ENCODE data around the gene NRG3. TPM values are rescaled to one million over a fixed set of nuclear protein-coding genes. Genes with fewer than 3 reads are reported as not detected.
A peak's percentile ranks its signal among the peaks of the same experiment; 100 is the strongest.

The NRG3 gene
- total RNA-seq, 4 donors from 2014 or later, result 0.54 TPM; not detected in 3

DNA sequence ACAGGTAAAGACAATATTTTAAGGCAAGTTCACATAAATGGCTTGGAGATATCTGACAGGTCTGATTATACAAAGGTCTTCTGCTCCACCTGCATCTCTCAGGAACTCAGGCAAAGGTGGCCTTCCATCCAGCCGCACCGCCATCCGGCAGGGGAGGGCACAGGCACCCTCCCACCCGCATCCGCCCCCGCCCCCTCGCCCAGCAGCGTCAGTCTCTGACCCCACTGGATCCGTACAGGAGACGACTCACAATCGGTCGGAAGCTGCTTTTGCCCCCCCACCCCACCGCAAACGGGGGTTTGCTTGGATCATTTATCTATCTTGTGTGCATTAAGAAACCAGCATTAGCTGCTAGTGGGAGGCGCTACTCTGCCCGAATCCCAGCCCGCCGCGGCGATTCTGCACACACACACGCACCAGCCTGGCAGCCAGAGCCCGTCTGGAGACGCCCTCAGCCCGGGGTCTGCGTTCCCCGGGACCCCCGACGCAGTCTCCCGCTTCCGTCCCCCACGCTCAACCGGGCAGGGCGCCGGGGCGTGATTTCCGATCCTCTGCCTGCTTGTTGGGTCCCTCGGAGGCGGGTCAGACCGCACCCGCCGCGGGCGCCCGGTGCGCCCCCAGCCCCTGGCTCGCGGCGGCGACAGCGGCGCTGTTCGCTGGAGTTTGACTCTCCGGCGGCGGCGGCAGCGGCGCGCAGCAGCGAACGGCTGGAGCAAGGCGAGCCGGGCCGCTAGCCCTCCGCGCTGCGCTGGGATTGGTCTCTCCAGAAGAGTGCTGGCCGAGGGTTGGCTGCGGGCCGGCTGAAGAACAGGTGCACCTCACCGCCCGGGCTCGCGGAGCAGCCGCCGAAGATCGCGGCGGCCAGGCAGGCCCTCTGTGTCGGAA, 820 bp upstream of the NRG3 start:
- H3K27me3 ChIP-seq, result peaks cover 90% of the 10 kb centered on the region

DNA sequence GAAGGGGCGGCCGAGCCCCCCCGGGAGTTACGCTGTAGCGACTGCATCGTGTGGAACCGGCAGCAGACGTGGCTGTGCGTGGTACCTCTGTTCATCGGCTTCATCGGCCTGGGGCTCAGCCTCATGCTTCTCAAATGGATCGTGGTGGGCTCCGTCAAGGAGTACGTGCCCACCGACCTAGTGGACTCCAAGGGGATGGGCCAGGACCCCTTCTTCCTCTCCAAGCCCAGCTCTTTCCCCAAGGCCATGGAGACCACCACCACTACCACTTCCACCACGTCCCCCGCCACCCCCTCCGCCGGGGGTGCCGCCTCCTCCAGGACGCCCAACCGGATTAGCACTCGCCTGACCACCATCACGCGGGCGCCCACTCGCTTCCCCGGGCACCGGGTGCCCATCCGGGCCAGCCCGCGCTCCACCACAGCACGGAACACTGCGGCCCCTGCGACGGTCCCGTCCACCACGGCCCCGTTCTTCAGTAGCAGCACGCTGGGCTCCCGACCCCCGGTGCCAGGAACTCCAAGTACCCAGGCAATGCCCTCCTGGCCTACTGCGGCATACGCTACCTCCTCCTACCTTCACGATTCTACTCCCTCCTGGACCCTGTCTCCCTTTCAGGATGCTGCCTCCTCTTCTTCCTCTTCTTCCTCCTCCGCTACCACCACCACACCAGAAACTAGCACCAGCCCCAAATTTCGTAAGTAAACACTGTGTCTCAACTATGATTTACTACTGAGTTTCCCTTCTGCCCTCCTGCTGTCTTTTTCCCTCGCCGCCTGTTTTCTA, 666 bp downstream of the NRG3 start:
- no peak for ATAC-seq
- H3K9me3 ChIP-seq, result no peaks in the 10 kb centered on the region
- no peak overlapping the region for H3K27ac ChIP-seq
- peak overlapping the region in 1 of 2 donors; percentile 51 for H3K4me3 ChIP-seq
- 2% methylated on average over 9 to 10 of the region's 49 CpGs for WGBS, 2 donors (ENCODE audit: low coverage in 1 of 2)
- peaks cover 86% of the 10 kb centered on the region for H3K27me3 ChIP-seq
- peaks cover 0 to 30% (median 16%) of the 10 kb centered on the region in 3 donors for H3K4me1 ChIP-seq
- no peaks in the 10 kb centered on the region for H3K36me3 ChIP-seq
- TF ChIP-seq POLR2AphosphoS5 (IDR thresholded peaks at IDR 0.05) (no peak), EP300 (IDR thresholded peaks at IDR 0.05) (no peak), POLR2A (IDR thresholded peaks at IDR 0.05) (no peak)
- TF ChIP-seq, protein P1, sequence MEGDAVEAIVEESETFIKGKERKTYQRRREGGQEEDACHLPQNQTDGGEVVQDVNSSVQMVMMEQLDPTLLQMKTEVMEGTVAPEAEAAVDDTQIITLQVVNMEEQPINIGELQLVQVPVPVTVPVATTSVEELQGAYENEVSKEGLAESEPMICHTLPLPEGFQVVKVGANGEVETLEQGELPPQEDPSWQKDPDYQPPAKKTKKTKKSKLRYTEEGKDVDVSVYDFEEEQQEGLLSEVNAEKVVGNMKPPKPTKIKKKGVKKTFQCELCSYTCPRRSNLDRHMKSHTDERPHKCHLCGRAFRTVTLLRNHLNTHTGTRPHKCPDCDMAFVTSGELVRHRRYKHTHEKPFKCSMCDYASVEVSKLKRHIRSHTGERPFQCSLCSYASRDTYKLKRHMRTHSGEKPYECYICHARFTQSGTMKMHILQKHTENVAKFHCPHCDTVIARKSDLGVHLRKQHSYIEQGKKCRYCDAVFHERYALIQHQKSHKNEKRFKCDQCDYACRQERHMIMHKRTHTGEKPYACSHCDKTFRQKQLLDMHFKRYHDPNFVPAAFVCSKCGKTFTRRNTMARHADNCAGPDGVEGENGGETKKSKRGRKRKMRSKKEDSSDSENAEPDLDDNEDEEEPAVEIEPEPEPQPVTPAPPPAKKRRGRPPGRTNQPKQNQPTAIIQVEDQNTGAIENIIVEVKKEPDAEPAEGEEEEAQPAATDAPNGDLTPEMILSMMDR (IDR thresholded peaks at IDR 0.05), result no peak

More for the DNA sequence above, 820 bp upstream of the NRG3 start:
- H3K9me3 ChIP-seq, result no peaks in the 10 kb centered on the region
- H3K36me3 ChIP-seq, result no peaks in the 10 kb centered on the region
- peak; percentile 19 for ATAC-seq
- TF ChIP-seq, protein P1 (IDR thresholded peaks at IDR 0.05), result no peak
- TF ChIP-seq POLR2A (IDR thresholded peaks at IDR 0.05) (no peak), POLR2AphosphoS5 (IDR thresholded peaks at IDR 0.05) (no peak), EP300 (IDR thresholded peaks at IDR 0.05) (no peak)
- H3K4me3 ChIP-seq, result peak overlapping the region in 1 of 2 donors; percentile 51
- no peak overlapping the region for H3K27ac ChIP-seq
- no CpG with 5 or more reads among the region's 80 CpGs for WGBS, 2 donors (ENCODE audit: low coverage in 1 of 2)
- peaks cover 0 to 30% (median 16%) of the 10 kb centered on the region in 3 donors for H3K4me1 ChIP-seq

DNA sequence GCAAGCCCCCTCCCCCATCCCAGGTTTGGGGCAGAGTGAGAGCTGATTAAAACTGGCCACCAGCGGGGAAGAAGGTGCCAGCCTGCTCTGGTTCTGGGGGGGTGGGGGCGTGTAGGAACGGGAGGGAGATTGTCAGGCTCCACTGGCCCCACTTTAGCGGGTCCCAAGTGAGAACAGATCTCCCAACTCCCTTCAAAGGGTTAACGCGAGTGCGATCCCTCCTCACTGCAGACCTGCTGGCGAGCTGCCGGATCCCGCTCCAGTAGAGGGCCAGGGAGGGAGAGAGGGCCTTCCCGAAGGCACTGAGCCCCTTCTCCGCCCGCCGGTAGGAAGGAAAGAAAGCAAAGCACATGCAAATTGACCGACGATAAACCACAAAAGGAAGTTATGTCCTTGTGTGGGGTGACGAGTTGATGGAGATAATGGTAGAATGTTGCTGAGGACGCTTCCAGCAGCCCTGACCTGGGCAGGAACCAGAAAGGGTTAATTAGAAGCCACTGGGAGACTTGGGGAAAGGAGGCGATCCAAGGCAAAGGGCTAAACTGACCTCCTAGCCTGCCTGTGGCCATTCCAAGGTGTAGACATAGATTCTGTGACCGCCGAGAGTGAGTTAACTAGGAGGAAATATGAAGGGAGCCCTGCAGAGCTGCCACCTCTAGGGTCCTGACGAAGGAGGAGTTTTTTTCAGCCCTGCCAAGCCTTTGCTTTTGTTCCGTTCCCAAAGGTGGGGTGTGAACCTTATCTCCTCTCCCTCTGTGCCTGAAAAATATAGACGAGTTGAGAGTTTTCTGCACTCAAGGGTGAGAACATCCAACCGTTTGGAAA, 1.5 kb downstream of the NRG3 start:
- WGBS, 2 donors (ENCODE audit: low coverage in 1 of 2), result 3 to 25% methylated on average over 6 to 11 of the region's 25 CpGs
- TF ChIP-seq, protein P1 (IDR thresholded peaks at IDR 0.05), result no peak
- TF ChIP-seq POLR2A (IDR thresholded peaks at IDR 0.05) (no peak), EP300 (IDR thresholded peaks at IDR 0.05) (no peak), POLR2AphosphoS5 (IDR thresholded peaks at IDR 0.05) (no peak)
- no peak for ATAC-seq
- H3K4me1 ChIP-seq, result peaks cover 0 to 30% (median 16%) of the 10 kb centered on the region in 3 donors
- no peaks in the 10 kb centered on the region for H3K36me3 ChIP-seq
- H3K27ac ChIP-seq, result no peak overlapping the region
- H3K9me3 ChIP-seq, result no peaks in the 10 kb centered on the region
- H3K4me3 ChIP-seq, result peak overlapping the region in 1 of 2 donors; percentile 51
- H3K27me3 ChIP-seq, result peaks cover 78% of the 10 kb centered on the region

DNA sequence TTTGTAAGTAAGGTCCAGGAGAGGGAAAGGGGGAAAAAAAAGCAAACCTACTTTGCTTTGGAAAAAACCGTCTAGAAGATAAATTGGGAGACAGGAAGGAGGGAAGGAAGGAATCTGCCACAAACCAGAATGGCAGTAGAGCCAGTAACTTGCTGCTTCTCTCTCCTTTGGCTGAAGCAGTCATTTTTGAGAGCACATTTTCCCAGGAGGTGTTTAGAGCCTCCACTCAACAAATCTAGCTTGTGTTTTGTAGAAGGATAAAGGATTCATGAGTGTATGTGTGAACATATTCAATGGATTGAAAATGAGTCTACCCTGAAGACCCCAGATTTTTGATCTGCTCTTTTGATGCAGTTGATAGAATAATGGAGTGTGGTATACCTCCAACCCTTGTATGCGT, 2.6 kb downstream of the NRG3 start:
- WGBS, 2 donors (ENCODE audit: low coverage in 1 of 2), result 27 to 37% methylated on average over 2 of the region's 2 CpGs
- H3K36me3 ChIP-seq, result no peaks in the 10 kb centered on the region
- H3K9me3 ChIP-seq, result no peaks in the 10 kb centered on the region
- ATAC-seq, result no peak
- no peak for TF ChIP-seq EP300 (IDR thresholded peaks at IDR 0.05)
- TF ChIP-seq, protein P1 (IDR thresholded peaks at IDR 0.05), result no peak
- TF ChIP-seq POLR2AphosphoS5 (IDR thresholded peaks at IDR 0.05), result no peak
- TF ChIP-seq POLR2A (IDR thresholded peaks at IDR 0.05), result no peak
- no peak overlapping the region for H3K27ac ChIP-seq
- peaks cover 0 to 30% (median 16%) of the 10 kb centered on the region in 3 donors for H3K4me1 ChIP-seq
- H3K4me3 ChIP-seq, result no peak overlapping the region
- peaks cover 70% of the 10 kb centered on the region for H3K27me3 ChIP-seq

All from gastroesophageal sphincter (tissue), 4 donors.